Erythroblast (primary cell): Measurements from ENCODE around the gene TTC27.

ENCODE experiments used
- GATA1 ChIP-seq: IDR thresholded peaks from 2 replicates; pipeline ENCODE4 v1.6.1; 2011; ENCODE audit warnings: low read depth, mild to moderate bottlenecking, control low read depth, low read length, moderate library complexity
- POLR2A ChIP-seq: IDR thresholded peaks from 2 replicates; pipeline ENCODE4 v1.6.1; 2011; ENCODE audit warnings: mild to moderate bottlenecking, low read length

DNA sequence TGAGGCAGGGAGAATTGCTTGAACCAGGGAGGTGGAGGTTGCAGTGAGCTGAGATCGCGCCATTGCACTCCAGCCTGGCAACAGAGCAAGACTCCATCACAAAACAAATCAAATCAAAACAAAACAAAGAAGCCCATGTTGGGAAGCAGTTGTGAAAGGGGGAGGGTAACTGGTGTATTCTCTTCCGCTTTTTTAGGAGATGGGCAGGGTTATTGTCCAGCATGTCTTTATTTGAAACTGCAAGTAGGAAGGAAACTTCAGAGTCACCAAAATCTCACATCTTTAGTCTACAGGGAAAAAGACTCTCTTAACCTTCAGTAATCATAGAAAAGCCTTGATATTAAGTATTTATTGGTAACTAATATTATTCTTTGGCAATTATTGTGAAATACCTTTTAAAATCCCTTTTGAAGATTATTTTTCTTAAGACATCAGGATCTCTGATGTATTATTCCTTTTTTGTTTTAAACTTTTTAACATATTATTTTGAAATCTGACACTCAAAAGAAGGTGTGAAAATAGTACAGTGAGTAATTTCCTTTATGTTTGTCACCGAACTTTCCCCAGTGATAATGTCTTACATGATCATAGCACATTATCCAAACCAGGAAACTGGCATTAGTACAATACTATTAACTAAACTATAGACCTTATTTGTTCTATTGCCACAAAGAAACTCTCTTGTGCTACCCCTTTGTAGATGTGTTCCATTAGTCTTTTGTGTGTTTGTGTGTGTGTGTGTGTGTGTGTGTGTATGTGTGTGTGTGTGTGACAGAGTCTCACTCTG lies 234.6 kb downstream of the TTC27 start:
- TF ChIP-seq POLR2A (no peak), GATA1 (no peak)
